Measurements from ENCODE around the gene CIITA.
A peak's percentile ranks its signal among the peaks of the same experiment; 100 is the strongest.

Gene CIITA

DNA sequence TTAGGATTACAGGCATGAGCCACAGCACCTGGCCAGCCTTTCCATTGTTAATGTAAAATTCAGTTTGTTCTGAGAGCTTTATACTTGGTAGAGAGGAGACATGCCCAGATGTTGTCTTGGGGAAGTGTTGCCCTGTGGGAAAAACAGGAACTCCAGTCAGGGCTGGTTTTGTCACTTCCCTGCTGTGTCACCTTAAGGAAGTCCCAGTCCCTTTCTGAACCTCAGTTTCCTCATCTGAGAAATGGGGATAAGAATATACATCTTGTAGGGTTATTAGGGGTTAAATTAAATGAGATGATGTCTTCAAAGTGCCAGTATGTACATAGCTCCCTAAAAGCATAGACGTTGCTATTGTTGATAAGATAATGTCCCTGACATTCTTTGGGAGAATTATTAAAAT lies 92.6 kb downstream of the CIITA start:
- H3K4me1 ChIP-seq (ENCODE audit: insufficient read depth, low read length), result 0 out of 2 replicates have a peak, but pooled peaks cover 3% of the 10 kb centered on the region
- no peak overlapping the region for H3K27ac ChIP-seq (ENCODE audit: low read length)
- H3K27me3 ChIP-seq (ENCODE audit: insufficient read depth, low read length), result no peaks in the 10 kb centered on the region
- H3K9me3 ChIP-seq (ENCODE audit: insufficient read depth, low read depth, low read length), result no peaks in the 10 kb centered on the region
- H3K4me3 ChIP-seq (ENCODE audit: low read length), result no peak overlapping the region
- H3K36me3 ChIP-seq (ENCODE audit: insufficient read depth, low read depth, low read length), result peaks cover 15% of the 10 kb centered on the region
- no peak overlapping the region for H3K9ac ChIP-seq (ENCODE audit: low read depth, low read length)

DNA sequence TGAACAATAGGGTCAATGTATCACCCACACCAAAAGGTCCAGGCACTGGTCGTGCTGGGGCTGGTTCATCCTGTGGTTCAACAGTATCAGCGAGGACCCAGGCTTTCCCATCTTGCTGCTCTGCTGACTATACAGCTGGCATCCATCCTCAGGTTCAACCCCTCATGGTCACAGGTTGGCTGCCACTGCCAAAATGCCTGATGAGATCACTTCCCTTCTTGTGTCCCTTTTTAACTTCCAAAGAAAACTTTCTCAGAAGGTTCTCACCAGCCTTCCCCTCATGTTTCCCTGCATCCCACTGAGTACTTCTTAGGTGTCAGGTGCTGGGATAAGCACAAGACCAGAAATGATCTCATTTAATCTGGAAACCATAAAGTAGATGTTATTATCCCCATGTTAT lies 93.1 kb downstream of the CIITA start:
- Histone ChIP-seq H3K36me3 (ENCODE audit: insufficient read depth, low read depth, low read length) (peaks cover 15% of the 10 kb centered on the region), H3K27me3 (ENCODE audit: insufficient read depth, low read length) (no peaks in the 10 kb centered on the region), H3K9me3 (ENCODE audit: insufficient read depth, low read depth, low read length) (no peaks in the 10 kb centered on the region), H3K4me1 (ENCODE audit: insufficient read depth, low read length) (0 out of 2 replicates have a peak, but pooled peaks cover 3% of the 10 kb centered on the region), H3K27ac (ENCODE audit: low read length) (no peak overlapping the region), H3K4me3 (ENCODE audit: low read length) (no peak overlapping the region), H3K9ac (ENCODE audit: low read depth, low read length) (no peak overlapping the region)

DNA sequence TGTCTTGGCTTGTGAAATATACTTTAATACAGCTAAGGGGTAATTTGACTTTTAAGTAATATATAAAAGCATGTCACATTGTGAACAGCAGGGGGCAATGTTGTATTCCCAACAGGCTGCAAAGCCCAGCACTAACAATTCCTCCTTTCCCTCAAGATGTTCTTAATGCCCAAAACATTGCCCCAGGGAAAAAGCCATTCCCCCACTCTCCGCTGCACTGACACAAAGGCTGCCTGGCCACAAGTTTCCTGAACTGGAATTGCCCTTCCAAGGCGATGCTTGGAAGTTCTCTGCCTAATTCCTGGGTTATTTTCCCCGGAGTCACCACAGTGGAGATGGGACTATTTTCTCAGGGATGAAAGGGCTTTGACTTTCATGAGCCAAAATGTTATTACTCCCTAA lies 94.6 kb downstream of the CIITA start:
- Histone ChIP-seq H3K9me3 (ENCODE audit: insufficient read depth, low read depth, low read length) (no peaks in the 10 kb centered on the region), H3K27ac (ENCODE audit: low read length) (no peak overlapping the region), H3K9ac (ENCODE audit: low read depth, low read length) (no peak overlapping the region), H3K4me1 (ENCODE audit: insufficient read depth, low read length) (0 out of 2 replicates have a peak, but pooled peaks cover 3% of the 10 kb centered on the region), H3K4me3 (ENCODE audit: low read length) (no peak overlapping the region), H3K27me3 (ENCODE audit: insufficient read depth, low read length) (no peaks in the 10 kb centered on the region), H3K36me3 (ENCODE audit: insufficient read depth, low read depth, low read length) (peaks cover 14% of the 10 kb centered on the region)

DNA sequence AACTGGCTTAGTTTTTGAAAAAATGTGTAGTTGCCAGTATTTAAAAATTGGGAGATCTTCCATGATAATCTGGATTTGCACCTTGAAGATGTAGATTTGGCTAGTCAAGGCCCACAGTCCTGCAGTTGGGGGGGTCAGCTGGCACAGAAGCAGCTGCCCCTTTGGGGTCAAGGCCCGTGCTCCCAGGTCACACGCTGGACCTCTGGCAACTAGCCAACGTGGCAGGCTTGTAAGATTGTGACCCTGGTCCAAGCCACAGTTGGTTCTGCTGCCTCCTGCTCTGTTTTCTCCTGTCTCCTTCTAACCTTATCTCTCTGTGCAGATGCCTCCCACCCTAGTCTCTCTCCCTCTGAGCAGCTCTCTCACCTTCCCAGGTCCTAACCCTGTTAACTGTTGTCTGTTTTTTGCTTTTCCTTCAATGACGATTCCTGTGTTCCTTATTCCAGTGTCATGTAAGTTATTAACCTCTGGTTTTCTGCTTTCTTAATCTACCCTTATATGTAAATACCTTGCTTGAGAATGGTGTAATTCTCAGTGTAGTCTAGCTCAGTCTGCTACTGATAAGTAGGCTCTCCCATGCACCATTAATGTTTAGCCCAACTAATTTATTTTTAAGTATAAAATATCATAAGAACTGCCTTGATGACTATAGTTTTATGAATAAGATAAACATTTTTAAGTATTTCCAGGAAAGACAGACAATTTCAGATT lies 95.3 kb downstream of the CIITA start:
- H3K9ac ChIP-seq (ENCODE audit: low read depth, low read length), result no peak overlapping the region
- no peaks in the 10 kb centered on the region for H3K27me3 ChIP-seq (ENCODE audit: insufficient read depth, low read length)
- H3K36me3 ChIP-seq (ENCODE audit: insufficient read depth, low read depth, low read length), result peaks cover 11% of the 10 kb centered on the region
- H3K27ac ChIP-seq (ENCODE audit: low read length), result no peak overlapping the region
- no peaks in the 10 kb centered on the region for H3K9me3 ChIP-seq (ENCODE audit: insufficient read depth, low read depth, low read length)
- H3K4me1 ChIP-seq (ENCODE audit: insufficient read depth, low read length), result 0 out of 2 replicates have a peak, but pooled peaks cover 3% of the 10 kb centered on the region
- H3K4me3 ChIP-seq (ENCODE audit: low read length), result no peak overlapping the region

DNA sequence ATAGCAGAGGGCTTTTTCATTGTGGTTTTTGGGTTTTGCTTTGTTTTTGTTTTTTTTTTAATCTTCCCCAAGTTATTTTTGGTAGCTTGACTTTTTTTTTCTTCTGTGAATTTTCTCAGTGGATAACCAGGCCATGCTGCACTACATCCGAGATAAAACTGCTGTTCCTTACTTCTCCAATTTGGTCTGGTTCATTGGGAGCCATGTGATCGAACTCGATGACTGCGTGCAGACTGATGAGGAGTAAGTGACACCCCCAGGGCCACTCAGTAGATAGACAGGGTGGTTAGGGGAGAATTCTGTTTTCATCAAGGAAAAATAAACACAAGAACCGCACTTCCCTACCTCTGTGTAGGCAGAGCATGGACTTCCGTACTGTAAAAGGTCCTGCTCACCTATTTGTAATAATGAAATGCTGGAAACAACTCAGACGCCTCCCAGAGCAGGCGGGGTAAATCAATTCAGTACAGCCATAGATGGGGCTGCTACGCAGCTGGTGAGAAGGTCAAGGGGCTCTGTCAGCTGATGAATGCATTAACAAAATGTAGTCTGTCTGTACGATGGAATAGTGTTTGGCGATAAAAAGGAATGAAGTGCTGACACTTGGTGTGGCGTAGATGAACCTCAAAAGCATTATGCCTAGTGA lies 95.9 kb downstream of the CIITA start:
- Histone ChIP-seq H3K27ac (ENCODE audit: low read length) (no peak overlapping the region), H3K4me3 (ENCODE audit: low read length) (no peak overlapping the region), H3K27me3 (ENCODE audit: insufficient read depth, low read length) (no peaks in the 10 kb centered on the region), H3K4me1 (ENCODE audit: insufficient read depth, low read length) (0 out of 2 replicates have a peak, but pooled peaks cover 3% of the 10 kb centered on the region), H3K36me3 (ENCODE audit: insufficient read depth, low read depth, low read length) (peaks cover 11% of the 10 kb centered on the region), H3K9me3 (ENCODE audit: insufficient read depth, low read depth, low read length) (no peaks in the 10 kb centered on the region), H3K9ac (ENCODE audit: low read depth, low read length) (no peak overlapping the region)

DNA sequence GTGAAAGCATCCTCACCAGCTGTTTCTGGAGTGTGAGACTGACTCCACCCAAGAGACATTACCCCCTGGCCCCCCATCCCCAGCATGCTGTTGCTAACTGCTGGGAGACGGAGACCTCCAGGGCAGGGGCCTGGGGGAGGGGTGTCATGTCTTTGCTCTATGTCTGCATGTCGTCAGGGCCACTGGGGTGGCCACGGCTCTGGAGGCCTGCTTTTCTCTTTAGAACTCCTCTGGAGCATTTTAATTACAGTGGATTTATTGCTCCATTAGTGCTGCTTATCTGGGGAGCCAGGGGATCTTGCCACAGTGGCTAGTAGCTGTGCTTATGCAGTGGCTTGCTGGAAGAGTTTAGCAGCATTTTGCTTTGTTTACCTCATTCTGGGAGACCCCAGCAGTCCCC lies 99.6 kb downstream of the CIITA start:
- H3K27ac ChIP-seq (ENCODE audit: low read length), result no peak overlapping the region
- H3K4me1 ChIP-seq (ENCODE audit: insufficient read depth, low read length), result 0 out of 2 replicates have a peak, but pooled peaks cover 2% of the 10 kb centered on the region
- H3K9ac ChIP-seq (ENCODE audit: low read depth, low read length), result no peak overlapping the region
- H3K4me3 ChIP-seq (ENCODE audit: low read length), result no peak overlapping the region
- H3K9me3 ChIP-seq (ENCODE audit: insufficient read depth, low read depth, low read length), result no peaks in the 10 kb centered on the region
- peaks cover 6% of the 10 kb centered on the region for H3K36me3 ChIP-seq (ENCODE audit: insufficient read depth, low read depth, low read length)
- no peaks in the 10 kb centered on the region for H3K27me3 ChIP-seq (ENCODE audit: insufficient read depth, low read length)

DNA sequence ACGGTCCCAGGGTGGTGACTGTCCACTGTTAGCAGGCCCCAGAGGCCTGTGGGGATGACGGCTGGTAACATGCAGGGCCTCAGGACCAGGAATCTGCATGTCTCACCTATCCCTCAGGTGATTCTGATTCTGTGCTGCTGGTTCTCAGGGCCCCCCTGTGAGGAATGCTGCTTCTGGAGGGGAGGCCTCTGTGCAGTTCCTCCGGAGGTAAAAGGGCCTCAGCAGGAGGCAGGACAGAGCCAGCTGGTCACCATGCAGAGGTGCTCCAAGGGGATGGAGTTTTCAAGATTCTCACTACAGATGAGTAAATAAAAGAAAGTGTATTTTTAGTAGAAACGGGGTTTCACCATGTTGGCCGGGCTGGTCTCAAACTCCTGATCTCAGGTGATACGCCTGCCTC lies 101.1 kb downstream of the CIITA start:
- no peaks in the 10 kb centered on the region for H3K9me3 ChIP-seq (ENCODE audit: insufficient read depth, low read depth, low read length)
- no peaks in the 10 kb centered on the region for H3K4me1 ChIP-seq (ENCODE audit: insufficient read depth, low read length)
- no peak overlapping the region for H3K4me3 ChIP-seq (ENCODE audit: low read length)
- no peak overlapping the region for H3K9ac ChIP-seq (ENCODE audit: low read depth, low read length)
- no peak overlapping the region for H3K27ac ChIP-seq (ENCODE audit: low read length)
- no peaks in the 10 kb centered on the region for H3K27me3 ChIP-seq (ENCODE audit: insufficient read depth, low read length)
- peaks cover 8% of the 10 kb centered on the region for H3K36me3 ChIP-seq (ENCODE audit: insufficient read depth, low read depth, low read length)

DNA sequence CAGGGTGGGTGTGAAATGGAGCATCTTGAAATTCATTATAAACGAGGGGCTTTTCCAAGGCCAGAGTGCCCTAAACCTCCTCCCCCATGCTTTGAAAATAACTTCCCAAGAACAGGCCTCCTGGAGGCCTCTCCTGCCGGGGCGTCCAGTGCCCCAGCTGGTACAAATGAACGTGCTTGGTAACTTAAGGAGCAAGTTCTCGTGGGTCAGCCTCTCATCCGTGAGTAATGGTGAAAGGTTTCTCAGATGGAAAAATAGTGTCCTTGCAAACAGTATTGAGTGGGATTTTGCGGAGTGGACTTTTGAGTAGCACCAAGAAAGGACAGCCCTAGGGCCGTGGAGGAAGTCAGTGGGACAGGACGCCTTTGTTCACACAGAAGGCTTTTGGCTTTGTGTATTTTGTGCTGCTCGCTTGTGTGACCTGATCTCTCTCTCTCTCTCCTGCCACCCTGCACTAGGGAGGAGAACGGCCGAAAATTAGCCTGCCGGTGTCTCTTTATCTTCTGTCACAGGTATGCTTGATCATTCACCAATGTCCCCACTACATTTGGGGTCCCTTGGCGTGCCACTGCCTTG lies 102.0 kb downstream of the CIITA start:
- H3K36me3 ChIP-seq (ENCODE audit: insufficient read depth, low read depth, low read length), result peaks cover 10% of the 10 kb centered on the region; the same call in 1 of the 2 replicates
- H3K27me3 ChIP-seq (ENCODE audit: insufficient read depth, low read length), result no peaks in the 10 kb centered on the region
- H3K4me1 ChIP-seq (ENCODE audit: insufficient read depth, low read length), result no peaks in the 10 kb centered on the region
- H3K9ac ChIP-seq (ENCODE audit: low read depth, low read length), result no peak overlapping the region
- H3K4me3 ChIP-seq (ENCODE audit: low read length), result no peak overlapping the region
- no peaks in the 10 kb centered on the region for H3K9me3 ChIP-seq (ENCODE audit: insufficient read depth, low read depth, low read length)
- peak overlapping the region; percentile 24 for H3K27ac ChIP-seq (ENCODE audit: low read length)

DNA sequence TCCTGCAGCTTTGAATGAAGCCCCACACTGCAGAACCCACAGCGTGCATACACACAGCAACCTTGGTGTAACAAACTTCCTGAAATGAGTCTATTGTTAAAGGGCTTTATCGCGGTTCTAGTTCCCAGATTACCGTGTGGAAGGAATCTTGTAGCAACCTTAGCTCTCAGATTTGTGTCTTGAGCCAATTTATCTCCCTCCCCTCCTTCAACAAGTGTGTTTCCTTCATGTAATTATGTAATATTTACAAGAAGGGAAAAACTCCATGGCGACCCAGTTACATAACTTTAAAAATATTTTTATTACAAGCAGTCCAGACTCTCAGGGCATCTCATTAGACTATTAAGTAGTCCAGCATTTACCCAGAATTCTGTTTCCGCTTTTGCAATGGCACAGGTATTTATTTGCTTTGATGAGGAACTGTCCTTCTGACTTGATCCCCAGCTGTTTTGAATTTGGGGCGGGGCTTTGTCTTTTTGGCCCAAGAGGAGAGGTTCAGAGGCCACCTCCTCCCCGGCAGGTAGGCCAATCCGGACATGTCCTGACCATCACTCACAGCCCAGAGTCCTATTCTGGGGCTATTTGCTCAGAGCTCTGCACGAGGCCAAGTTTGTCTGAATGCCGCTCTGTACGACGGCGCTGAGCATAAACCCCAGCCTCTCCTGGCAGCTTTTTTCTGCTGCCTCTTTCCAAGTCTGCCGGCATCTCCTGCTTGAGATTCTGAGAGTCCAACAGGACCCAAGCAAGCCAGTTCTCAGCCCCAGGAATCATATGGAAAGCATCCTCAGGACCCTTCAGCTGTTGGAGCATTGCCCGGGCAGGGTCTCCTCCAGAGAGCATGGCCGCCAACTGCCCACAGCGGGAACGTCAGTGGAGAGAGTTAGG lies 103.0 kb downstream of the CIITA start:
- Histone ChIP-seq H3K27me3 (ENCODE audit: insufficient read depth, low read length) (no peaks in the 10 kb centered on the region), H3K27ac (ENCODE audit: low read length) (no peak overlapping the region), H3K36me3 (ENCODE audit: insufficient read depth, low read depth, low read length) (peaks cover 10% of the 10 kb centered on the region; the same call in 1 of the 2 replicates), H3K4me3 (ENCODE audit: low read length) (no peak overlapping the region), H3K9ac (ENCODE audit: low read depth, low read length) (no peak overlapping the region), H3K9me3 (ENCODE audit: insufficient read depth, low read depth, low read length) (no peaks in the 10 kb centered on the region), H3K4me1 (ENCODE audit: insufficient read depth, low read length) (no peaks in the 10 kb centered on the region)

DNA sequence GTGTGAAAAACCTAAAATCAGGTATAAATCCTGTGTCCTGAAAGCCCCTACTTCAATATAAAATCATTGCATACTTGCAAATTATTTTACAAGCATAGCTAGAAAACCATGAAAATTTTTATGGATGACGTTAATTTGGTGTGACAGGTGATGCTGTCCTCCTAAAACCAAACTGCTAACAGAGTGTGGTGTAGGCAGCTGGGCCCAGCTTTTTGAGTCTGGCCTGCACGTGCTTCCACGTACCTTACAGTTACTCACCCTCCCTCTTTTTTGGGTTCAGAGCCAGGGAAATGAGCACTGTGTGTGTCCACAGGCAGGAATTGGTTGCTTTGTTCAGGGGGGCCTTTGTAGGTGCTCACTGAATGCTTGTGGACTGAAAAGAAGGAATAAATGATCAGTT lies 103.8 kb downstream of the CIITA start:
- Histone ChIP-seq H3K27ac (ENCODE audit: low read length) (no peak overlapping the region), H3K9me3 (ENCODE audit: insufficient read depth, low read depth, low read length) (no peaks in the 10 kb centered on the region), H3K4me3 (ENCODE audit: low read length) (no peak overlapping the region), H3K9ac (ENCODE audit: low read depth, low read length) (no peak overlapping the region), H3K36me3 (ENCODE audit: insufficient read depth, low read depth, low read length) (peaks cover 10% of the 10 kb centered on the region; the same call in 1 of the 2 replicates), H3K27me3 (ENCODE audit: insufficient read depth, low read length) (no peaks in the 10 kb centered on the region), H3K4me1 (ENCODE audit: insufficient read depth, low read length) (no peaks in the 10 kb centered on the region)

DNA sequence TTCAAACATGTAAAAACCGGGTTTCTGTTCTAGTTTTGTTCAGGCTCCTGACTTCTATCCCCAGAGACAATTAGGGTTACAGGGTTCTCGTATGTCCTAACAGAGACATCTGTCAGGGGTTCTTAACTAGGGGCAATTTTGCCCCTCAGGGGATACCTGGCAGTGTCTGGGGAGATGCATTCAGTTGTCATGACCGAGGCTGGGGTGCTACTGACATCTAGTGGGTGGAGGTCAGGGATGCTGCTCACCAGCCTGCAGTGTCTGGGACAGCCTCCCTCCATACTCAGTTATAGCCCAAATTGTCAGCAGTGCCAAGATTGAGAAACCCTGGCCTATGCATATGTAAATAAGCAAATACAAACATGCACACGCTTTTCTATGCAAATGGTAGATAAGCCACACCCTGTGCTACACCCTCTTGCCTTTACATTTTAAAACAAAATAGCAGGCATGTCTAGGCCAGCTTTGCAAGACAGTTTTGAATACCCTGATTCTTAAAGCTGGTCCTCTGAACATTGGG lies 104.8 kb downstream of the CIITA start:
- Histone ChIP-seq H3K27ac (ENCODE audit: low read length) (no peak overlapping the region), H3K36me3 (ENCODE audit: insufficient read depth, low read depth, low read length) (peaks cover 10% of the 10 kb centered on the region; the same call in 1 of the 2 replicates), H3K4me3 (ENCODE audit: low read length) (no peak overlapping the region), H3K27me3 (ENCODE audit: insufficient read depth, low read length) (no peaks in the 10 kb centered on the region), H3K4me1 (ENCODE audit: insufficient read depth, low read length) (no peaks in the 10 kb centered on the region), H3K9ac (ENCODE audit: low read depth, low read length) (no peak overlapping the region), H3K9me3 (ENCODE audit: insufficient read depth, low read depth, low read length) (no peaks in the 10 kb centered on the region)
